Measurements from ENCODE around the gene RANBP3L. TPM values are rescaled to one million over a fixed set of nuclear protein-coding genes. Genes with fewer than 3 reads are reported as not detected.

RANBP3L gene
- total RNA-seq, 1 donor = 1.3 TPM

DNA sequence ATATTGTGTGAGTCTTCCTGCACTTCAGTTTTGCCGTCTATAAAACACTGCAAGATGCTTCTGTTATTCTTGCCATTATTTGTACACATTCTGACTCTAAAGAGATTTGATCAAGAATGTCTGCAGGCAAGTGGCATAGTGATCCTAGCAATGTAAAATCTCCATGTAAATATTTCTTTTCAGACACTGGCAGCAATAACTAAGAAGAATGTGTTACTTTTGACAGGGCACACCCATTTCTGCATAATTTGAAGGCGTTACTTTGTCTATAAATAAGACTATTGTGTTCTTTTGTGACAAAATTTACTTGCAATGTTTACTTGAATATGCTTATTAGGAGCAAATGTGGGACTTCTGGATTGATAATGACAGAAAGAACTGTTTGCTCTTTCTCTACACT is 20.1 kb downstream of the RANBP3L start:
- no peak overlapping the region for H3K4me3 ChIP-seq (ENCODE audit: low read depth, low read length)
- TF ChIP-seq, protein P1, sequence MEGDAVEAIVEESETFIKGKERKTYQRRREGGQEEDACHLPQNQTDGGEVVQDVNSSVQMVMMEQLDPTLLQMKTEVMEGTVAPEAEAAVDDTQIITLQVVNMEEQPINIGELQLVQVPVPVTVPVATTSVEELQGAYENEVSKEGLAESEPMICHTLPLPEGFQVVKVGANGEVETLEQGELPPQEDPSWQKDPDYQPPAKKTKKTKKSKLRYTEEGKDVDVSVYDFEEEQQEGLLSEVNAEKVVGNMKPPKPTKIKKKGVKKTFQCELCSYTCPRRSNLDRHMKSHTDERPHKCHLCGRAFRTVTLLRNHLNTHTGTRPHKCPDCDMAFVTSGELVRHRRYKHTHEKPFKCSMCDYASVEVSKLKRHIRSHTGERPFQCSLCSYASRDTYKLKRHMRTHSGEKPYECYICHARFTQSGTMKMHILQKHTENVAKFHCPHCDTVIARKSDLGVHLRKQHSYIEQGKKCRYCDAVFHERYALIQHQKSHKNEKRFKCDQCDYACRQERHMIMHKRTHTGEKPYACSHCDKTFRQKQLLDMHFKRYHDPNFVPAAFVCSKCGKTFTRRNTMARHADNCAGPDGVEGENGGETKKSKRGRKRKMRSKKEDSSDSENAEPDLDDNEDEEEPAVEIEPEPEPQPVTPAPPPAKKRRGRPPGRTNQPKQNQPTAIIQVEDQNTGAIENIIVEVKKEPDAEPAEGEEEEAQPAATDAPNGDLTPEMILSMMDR (IDR thresholded peaks at IDR 0.05; ENCODE audit: insufficient read depth, low read depth, low read length) = no peak
- no peak for DNase-seq (ENCODE audit: low read depth)

DNA sequence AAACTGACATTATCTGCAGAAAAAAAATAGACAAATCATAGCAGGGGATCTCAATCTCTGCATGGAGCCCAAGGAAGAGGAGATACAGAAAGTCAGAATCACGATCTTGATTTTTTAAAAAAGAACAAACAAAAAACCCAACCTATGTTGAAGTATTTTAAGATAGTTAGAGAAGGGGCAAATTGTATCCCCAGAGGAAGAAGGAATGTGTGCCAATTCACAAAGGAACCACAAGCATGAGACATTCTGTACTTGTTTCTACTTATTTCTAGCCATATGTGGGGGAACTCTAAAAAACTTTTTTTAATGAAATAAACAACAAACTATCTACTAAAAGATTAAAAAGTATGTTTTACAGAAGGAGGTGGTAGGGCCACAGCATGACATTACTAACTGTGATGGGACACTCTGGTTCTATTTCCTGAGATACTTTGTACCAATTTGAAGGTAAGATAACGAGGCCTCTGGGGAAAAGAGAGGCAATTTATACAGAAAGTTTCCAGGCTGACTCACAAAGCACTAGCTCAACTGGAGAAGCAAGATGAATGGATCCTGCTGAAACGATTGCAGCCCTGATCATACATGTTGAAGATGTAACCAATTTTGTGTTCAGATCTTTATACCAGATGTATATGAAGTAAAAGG is 22.5 kb downstream of the RANBP3L start:
- no peak overlapping the region for H3K4me3 ChIP-seq (ENCODE audit: low read depth, low read length)
- TF ChIP-seq, protein P1 (IDR thresholded peaks at IDR 0.05; ENCODE audit: insufficient read depth, low read depth, low read length) = no peak

GRCh38 chr5:36277521-36278176 is 24.1 kb downstream of the RANBP3L start:
- no peak overlapping the region for H3K4me3 ChIP-seq (ENCODE audit: low read depth, low read length)
- TF ChIP-seq, protein P1 (IDR thresholded peaks at IDR 0.05; ENCODE audit: insufficient read depth, low read depth, low read length) = no peak
- DNase-seq (ENCODE audit: low read depth) = no peak

More for the DNA sequence above, 22.5 kb downstream of the RANBP3L start:
- DNase-seq (ENCODE audit: low read depth) = no peak

DNA sequence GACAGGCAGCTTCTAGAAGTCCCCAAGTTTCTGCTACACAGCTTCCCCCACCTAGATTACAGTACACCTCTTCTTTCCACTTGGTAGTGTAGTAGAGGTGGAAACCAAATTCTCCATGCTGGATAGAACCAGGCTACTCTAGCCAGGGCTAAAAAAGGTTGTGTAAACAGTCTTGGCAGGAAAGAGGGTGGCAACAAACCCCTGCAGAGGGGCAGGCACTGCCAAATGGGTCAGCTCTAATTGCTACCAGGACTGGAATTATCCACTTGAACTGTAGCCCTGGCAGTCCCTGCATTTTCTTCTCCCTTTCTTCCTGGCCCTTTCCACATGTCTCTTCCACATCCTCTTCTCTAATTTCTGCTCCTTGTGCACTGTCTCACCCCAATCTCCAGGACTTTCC is 24.8 kb downstream of the RANBP3L start:
- no peak overlapping the region for H3K4me3 ChIP-seq (ENCODE audit: low read depth, low read length)
- DNase-seq (ENCODE audit: low read depth) = no peak
- TF ChIP-seq, protein P1 (IDR thresholded peaks at IDR 0.05; ENCODE audit: insufficient read depth, low read depth, low read length) = no peak

- no peak for DNase-seq (ENCODE audit: low read depth)
- no peak overlapping the region for H3K4me3 ChIP-seq (ENCODE audit: low read depth, low read length)
- TF ChIP-seq, protein P1 (IDR thresholded peaks at IDR 0.05; ENCODE audit: insufficient read depth, low read depth, low read length) = no peak
These were observed 27.7 kb downstream of the RANBP3L start for GRCh38 chr5:36273809-36274526.

DNA sequence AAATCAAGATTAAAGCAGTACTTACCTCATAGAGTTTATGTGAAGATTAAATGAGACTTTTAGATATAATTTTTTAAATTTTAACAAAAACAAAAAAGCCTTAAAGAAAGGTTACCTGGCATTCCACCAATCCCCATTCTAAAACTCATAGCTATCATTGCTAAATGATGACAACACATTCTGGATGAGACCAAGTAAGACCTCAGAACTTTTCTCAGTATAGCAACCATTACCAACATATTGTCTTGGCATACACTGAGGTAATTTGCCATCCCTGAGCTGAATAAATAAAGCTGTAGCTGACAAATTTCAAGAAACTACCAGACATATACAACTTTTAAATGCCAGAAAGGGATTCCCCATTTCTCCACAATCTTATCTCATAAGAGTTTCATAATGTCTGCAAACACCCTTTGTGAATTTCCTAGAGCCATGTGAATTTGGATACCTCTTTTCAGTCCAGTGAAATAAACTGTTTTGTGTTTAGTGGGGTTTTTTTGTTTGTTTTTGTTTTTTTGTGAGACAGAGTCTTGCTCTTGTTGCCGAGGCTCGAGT is 29.5 kb downstream of the RANBP3L start:
- no peak overlapping the region for H3K4me3 ChIP-seq (ENCODE audit: low read depth, low read length)
- TF ChIP-seq, protein P1 (IDR thresholded peaks at IDR 0.05; ENCODE audit: insufficient read depth, low read depth, low read length) = no peak
- DNase-seq (ENCODE audit: low read depth) = no peak
